ENCODE data around the gene ABCC6.

Gene ABCC6

DNA sequence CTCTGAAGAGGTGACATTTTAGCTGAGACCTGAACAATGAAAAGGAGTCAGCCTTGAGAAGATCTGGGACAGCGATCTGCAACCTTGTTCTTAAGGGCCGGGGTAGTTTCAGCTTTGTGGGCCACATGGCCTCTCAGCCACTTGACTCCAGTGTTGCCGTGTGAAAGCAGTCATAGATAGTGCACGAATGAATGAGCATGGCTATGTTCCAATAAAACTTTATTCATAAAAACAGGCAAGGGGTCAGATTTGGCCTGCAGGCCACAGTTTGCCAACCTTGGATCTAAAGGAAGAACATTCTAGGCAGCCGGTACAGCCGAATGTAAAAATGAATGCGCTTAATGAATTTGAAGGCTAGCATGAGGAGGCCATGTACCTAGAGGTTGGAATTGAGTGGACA is 83.5 kb downstream of the ABCC6 start:
- no peak for DNase-seq

GRCh38 chr16:16139061-16139460 is 84.2 kb downstream of the ABCC6 start:
- no peak for DNase-seq

DNA sequence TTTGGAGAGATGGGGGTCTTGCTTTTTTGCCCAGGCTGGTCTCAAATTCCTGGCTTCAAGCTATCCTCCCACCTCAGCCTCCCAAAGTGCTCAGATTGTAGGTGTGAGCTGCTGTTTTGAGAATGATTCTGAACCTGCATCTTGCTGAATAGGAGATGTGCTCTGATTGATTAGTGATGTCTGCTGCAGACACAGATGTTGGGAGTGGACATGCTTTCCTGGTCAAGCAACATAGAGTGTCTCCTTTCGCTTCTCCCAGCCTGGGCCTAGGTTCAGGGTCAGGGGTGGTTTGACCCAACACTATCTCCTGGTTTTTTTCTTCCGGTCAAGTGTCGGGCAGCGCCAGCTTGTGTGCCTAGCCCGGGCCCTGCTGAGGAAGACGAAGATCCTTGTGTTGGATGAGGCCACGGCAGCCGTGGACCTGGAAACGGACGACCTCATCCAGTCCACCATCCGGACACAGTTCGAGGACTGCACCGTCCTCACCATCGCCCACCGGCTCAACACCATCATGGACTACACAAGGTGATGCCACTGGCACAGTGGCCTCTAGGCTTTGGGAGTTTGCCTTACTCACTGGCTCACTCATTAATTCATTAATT is 85.2 kb downstream of the ABCC6 start:
- DNase-seq = no peak

GRCh38 chr16:16137110-16137509 is 86.2 kb downstream of the ABCC6 start:
- no peak for DNase-seq

DNA sequence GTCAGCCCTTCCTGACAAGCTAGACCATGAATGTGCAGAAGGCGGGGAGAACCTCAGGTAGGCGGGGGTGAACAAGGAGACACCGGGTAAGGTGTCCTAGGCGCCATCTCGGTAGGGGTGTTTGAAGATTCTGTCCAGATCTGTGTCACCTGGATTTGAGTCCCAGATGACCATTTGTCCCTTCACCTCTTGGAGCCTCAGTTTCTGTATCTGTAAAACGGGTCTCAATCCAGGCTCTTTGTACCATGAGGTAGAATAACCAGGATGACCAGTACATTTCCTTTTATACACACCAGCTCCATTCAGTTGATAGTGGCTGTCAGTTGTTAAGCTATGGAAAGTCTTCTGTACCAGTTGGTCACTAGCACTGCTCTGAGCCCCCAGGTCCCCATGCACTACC is 86.7 kb downstream of the ABCC6 start:
- DNase-seq = no peak

GRCh38 chr16:16133943-16134604 is 89.2 kb downstream of the ABCC6 start:
- DNase-seq = no peak

DNA sequence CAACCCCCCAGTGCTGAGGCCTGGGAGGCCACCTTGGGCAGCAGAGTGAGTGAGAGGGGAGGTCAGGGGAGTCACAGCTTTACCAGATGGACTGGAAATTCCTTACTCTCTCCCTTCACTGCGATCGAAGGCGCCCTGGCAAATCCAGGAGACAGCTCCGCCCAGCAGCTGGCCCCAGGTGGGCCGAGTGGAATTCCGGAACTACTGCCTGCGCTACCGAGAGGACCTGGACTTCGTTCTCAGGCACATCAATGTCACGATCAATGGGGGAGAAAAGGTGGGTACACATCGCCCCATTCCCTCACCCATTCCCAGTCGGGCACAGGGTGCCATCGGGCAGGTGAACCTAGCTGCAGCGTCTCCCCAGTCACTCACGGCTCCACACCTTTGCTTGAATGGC is 91.6 kb downstream of the ABCC6 start:
- DNase-seq = no peak

DNA sequence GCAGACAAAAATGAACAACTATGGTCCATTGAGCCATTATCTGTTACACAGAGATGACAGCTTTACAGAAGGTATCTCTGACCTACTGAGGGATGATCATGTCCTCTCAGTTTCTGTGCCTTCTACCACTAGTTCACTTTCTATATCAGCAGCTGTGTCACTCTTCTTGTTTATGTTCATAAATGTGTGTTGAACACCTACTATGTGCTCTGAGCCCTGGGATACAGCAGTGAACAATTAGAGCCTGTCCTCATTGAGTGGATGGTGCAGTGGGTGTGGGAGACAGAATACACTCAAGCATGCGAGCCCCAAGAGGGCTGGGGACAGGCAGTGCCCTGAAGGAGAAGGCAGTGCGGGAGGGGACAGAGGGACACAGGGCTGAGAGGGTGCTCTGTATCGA is 92.1 kb downstream of the ABCC6 start:
- DNase-seq = no peak

DNA sequence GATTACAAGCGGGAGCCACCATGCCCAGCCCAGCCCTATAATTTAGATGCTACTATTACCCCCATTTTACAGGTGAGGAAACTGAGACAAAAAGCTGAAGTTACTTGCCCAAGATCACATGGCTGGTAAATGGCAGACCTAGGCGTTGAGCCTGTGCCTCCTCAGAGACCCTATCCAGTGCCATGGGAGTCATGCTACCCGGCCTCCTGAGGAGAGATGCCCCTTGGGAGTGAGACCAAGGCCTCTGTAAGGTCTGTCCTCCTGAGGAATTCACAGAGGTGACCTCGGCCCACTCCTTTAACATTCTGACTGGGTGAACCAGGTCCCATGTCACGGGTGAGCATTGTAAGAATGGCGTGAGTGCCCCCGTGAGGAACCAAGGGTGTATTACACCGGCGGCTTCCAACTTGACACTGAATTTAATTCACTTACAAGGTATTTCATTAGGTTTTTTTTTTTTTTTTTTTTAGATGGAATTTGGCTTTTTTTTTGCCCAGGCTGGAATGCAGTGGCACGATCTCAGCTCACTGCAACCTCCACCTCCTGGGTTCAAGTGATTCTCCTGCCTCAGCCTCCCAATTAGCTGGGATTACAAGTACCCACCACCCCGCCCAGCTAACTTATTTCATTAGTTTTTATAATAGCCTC is 95.7 kb downstream of the ABCC6 start:
- peak; percentile 74 for DNase-seq

DNA sequence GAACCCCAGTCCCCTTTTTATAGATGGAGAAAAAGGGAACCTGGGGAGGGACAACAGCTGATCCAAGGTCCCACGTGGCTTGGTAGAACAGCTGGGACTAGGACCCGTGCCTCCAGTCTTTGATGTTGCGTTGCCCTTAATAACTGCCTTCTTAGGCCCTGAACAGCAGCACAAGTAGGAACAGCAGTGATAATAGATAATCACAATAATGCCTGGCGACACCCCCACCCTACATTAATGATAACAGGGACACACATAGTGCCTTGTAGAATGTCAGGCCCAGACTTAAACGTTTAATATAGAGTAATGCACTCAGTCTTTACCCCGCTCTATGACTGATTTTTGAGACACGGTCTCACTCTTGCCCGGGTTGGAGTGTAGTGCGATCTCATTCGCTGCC is 96.4 kb downstream of the ABCC6 start:
- no peak for DNase-seq

- DNase-seq = no peak
Measured at GRCh38 chr16:16124974-16125373, 98.3 kb downstream of the ABCC6 start.

DNA sequence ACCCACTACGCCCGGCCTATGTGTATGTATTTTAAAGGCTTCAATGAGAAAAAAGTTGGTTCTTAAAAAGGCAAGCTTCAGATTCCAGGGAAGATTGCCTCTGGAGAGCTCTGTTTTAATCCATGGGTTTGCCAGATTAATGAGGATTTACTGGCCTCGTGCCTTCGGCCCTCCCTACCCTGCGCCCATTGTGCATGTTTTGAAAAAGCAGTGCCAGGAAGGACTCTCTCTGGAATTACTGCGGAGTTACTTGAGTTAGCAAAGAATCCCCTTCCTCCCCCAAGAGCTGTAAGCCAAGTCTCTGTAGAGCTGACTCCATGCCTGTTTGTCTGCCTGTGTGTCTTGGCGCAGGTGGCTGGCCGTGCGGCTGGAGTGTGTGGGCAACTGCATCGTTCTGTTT is 98.9 kb downstream of the ABCC6 start:
- DNase-seq = no peak

DNA sequence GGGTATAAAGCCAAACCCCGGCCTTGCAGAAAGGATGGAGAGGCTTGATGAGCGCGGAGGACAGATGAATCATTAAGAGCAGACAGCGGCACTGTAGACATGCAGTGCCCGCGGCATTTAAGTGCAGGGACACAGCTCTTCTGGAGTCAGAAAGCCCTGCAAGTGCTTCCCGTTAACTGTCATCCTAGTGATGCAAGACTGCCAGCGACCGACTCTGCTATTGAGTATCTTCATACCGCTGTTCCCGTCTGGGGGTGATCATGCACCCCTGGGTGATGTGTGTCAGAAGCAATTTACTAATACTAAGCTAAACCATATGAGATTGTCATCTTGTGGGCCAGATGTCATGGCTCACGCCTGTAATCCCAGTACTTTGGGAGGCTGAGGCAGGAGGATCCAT is 101.0 kb downstream of the ABCC6 start:
- DNase-seq = no peak

GRCh38 chr16:16121185-16121727 is 102.0 kb downstream of the ABCC6 start:
- no peak for DNase-seq

DNA sequence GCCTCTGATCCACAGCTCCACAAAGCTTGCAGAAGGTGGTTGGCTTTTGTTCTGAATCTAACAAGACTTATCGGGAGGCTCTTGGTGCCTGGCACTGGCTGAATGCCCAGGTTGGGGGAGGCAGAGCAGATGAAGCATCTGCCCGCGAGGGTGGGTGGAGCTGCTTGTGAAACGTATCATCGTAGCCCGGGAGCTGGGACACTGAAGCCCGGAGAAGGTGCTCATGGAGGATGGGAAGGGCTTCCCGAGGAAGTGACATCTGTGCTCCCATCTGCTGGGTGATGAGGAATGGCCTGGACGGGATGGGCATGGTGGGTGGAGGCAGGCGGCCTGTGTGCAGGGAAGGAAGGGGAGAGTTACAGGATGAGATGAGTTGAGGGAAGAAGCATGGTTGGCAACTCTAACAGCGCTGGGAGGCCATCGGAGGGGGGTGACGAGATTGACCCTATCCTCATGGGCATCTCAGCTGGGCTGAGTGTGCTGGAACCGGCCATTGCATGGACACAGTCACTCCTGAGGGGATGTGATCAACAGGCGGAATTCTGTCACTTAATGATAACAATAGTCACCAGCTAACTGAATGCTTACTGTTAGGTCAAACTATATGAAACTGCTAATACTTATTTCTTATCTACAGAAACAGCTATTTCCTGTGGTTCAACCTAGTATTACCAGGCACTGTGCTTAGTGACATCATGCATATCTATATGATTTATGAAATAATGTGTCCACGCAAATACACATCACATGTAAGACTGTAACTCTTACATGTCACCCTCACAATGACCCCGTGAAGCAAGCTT is 102.7 kb downstream of the ABCC6 start:
- DNase-seq = no peak

DNA sequence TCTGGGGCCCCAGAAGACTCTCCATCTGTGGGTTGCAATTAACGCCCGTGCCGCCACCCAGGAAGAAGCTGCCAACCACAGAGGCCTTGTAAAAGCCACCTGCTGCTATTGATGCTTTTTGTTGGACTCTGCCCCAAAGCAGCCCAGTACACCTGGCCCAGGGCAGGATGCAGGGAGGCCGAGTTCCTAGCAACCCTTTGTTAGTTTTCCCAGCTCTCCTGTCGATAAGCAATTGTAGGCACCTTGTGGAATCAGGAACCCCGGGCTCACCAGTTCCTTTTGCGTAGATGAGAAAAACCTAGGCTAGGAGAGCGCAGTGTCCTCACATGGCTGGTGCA is 103.3 kb downstream of the ABCC6 start:
- no peak for DNase-seq

DNA sequence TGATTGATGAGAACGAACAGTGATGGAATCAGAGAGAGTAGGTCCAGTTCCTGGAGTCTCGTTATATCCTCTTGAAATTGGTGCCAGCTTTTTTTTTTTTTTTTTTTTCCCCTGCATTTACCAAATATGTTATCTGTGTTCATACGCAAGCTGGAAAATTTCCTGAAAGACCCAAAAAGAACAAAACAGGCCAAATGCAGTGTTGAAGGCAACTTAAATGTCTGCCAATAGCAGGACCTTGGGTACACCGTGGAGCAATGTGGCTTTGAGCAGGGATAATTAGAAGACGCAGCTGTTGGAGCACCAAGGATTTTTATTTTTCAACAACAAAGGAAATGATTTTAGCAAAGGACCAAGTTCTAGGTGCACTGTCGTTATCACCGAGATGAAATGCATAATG is 105.0 kb downstream of the ABCC6 start:
- DNase-seq = no peak

GRCh38 chr16:16116841-16117240 is 106.5 kb downstream of the ABCC6 start:
- no peak for DNase-seq

DNA sequence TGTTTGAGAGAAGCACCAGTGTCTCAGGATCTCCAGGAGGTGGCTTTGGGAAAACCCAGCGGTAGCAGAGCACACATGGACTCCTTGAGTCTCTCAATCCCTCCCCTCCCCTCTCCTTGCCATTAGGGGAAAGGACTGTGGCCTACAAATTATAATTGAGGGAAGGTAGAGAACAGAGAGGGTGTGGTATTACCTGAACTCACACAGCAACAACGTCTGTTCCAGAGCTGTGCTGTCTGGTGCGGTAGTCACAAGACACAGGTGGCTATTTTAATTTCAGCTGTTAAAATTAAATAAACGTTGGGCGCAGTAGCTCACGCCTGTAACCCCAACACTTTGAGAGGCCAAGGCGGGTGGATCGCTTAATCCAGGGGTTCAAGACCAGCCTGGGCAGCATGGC is 110.2 kb downstream of the ABCC6 start:
- no peak for DNase-seq

DNA sequence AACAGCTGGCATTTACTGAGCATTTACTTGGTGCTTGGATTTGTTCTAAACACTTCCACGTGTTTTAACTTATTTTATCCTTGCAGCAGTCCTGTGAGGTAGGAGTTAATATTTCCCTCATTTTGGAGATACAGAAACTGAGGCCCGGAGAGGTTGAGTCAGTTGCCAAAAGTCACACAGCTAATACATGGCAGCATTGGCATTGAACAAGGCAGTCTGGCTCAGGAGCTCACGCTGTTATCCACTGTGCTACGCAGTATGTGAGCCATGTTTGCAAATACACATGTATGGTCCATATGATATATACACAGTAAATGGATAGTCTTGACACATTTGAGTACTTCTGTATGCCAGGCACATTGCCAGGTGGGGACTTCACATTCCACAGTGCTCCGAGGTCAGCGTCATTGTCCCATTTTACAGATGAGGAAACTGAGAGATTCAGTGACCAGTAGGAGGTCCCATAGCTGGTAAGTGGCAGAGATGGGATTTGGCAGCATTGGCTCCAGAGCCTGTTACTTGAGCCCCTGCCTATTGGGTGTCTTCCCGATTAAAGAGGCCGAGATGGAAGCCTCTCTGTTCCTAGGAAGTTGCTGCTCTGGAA is 110.7 kb downstream of the ABCC6 start:
- DNase-seq = no peak

DNA sequence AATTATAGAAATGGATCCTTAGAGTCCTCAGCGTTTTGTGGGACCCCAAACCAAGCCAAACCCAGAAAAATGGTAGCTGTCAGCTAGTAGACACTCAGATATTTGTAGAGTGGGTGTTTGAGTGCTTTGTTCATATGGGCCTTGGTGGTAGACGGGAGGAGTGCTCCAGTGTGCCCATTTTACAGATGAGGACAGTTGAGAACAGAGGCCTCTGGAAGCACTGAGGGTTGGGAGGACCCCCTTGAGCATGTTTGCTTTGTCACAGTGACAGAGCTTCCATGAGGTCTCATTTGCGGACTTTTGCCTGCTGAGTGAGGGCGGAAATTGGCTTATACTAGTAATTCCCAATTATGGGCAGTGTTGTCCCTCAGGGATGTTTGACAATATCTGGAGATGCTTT is 111.7 kb downstream of the ABCC6 start:
- no peak for DNase-seq

GRCh38 chr16:16110111-16110490 is 113.2 kb downstream of the ABCC6 start:
- no peak for DNase-seq

DNA sequence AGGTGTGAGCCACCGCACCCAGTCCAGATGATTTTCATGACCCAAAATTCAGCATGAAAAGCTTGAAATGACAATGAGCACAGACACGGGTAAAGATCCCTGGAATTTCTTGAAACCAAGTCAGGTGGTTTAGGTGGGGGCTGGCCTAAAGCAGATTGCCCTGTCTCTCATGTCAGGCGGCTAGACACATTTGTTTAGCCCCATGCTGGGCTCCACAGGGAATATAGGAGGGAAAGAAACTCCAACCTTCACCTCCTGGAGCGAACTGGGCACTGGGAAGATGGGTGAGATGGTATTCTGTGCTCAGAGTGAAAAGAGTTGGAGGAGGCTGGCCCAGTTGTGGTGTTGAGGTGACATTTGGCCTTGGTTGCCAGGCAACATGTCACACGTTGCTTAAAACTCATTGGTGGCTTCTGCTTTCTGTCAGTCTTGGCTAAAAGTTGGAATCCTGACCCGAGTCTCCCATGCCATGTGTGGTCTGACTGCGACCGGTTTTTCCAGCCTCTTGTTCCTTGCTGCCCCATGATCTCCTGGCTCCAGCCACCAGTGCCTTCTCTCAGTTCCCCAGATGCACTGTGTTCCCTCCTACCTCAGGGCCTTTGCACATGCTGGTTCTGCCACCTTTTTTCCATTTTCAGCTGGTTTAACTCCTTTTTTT is 113.7 kb downstream of the ABCC6 start:
- no peak for DNase-seq

All from CD4-positive, alpha-beta T cell treated with Interleukin-21 for 1 hour (primary cell).